Glomerular visceral epithelial cell (primary cell): ENCODE results near the gene ARHGAP24.

Experiments used
- DNase-seq: peaks from one replicate; pipeline ENCODE4 v3.0.0-alpha.2; 2016; ENCODE audit errors: extremely low spot score

ARHGAP24 gene

DNA sequence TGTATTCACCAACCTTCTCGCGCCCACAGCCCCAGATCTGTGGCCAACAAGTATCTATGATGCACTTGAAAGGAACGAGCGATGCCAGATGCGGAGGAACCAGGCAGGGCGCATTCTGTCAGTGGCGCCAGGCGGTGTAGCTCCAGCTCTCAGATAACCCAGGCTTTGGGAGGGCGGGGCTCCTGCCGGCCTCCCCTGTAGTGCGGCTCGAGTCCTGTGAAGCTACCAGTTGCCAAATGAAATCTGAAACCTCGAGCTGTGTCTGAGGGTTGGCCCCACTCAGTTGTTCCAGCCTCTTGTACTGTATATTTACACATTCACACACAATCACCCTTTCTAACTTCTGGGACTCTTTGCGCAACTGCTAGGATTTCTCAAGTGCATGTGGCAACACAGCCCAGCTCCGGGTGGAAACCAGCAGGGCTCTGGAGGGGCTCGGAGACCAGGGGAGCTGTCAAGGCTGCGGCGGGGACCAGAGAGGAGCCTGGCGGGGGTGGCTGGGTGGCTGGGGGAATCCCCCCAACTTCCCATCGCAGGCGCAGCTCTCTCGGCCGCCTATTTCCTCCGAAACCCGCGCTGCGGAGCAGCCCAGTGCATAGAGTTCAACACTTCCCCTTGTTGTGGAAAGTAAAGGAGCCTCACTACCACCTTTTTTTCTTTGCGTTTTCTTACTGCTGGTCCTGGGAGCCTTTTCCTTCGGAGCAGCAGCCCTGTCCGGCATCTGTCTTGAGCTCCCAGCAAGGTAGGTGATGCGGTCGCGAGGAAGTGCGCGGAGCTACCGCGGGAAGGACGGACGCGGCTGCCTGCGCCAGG lies at the start of gene ARHGAP24:
Gene ARHGAP24, plus strand, starts transcription at position 333 of the 813 bp plus-strand sequence.
- peak; percentile 70 for DNase-seq

DNA sequence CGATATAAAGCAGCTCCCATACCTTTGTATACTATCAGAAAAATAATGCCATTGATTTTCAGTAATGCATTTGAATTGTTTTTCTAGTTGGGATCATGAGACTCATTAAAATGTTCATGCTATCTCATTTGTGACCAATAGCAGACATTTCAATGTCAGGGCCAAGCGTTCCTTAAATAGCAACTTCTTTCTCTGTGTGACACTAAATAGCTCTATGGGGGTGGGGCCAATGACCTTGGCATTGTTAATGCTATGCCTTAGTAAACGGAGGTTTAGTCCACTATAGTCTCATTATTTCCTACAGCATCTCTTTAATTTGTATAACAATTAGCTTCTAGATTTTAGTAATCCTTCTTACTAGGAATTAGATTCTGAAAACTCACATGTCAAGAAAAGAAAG lies 48.6 kb upstream of the ARHGAP24 start:
- no peak for DNase-seq

DNA sequence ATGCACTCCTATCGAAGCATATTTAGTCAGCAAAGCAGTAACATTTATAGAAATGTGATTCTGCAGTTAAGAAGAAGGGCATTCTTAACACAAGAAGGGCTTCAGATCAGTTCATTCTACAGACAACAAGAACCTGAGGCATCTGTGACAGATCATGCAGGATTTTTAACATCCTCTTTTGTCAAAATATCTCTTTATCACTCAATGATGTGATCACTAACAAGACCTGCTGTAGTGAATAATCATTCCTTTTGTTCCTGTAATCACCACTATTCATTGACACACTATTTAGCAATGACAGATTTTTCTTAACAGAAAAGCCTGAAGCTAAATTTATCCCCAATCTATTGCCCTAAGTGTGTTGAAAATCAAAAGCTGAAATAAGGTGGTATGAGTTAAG lies 47.8 kb upstream of the ARHGAP24 start:
- no peak for DNase-seq

DNA sequence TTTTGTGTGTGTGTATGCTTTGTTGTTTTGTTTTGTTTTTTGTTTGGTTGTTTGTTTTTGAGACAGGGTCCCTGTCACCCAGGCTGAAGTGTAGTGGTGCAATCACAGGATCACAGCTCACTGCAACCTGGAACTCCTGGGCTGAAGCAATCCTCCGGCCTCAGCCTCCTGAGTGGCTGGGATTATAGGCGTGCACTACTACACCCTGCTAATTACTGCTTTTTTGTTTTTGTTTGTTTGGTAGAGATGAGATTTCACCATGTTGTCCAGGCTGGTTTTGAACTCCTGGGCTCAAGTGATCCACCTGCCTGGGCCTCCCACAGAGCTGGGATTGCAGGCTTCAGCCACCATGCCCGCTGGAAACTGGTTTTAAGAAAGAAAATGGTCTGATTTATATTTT lies 44.7 kb upstream of the ARHGAP24 start:
- DNase-seq = no peak

DNA sequence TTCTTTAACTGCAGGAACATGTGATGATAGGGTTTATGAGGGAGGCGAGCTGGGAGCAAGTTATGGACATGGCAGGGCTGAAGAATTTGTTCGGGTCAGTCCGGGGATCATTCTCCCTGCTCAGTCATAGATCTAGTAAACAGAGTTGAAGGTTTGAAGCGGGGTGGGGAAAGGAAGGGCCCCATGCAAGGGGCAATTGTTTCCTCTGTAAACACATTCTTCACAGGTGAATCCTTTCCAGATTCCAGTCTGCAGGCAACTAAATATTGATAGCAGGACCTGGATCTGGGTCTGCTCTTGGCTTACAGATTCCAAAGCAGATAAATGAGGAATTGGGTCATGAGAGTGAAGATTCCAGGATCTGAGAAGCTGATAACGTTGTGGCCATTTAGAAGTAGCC lies 44.3 kb upstream of the ARHGAP24 start:
- DNase-seq = no peak

DNA sequence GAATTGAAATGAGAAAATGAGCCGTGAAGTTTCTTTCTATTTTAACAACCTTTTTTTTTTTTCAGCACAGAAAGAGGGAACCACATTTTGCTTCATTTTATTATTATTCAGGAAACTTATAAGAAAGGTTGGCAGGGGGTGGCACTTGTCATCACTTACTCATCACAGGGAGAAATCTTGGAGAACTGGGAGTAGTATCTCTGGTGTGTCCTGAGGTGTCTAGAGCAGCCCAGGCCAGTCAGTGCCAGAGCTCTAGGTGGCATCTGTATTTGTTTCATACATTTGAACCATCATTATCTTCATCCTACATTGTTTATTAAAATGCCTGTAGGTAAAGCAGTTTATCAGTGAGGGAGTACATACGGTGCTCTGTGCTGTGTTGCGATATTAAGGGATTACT lies 43.8 kb upstream of the ARHGAP24 start:
- no peak for DNase-seq

DNA sequence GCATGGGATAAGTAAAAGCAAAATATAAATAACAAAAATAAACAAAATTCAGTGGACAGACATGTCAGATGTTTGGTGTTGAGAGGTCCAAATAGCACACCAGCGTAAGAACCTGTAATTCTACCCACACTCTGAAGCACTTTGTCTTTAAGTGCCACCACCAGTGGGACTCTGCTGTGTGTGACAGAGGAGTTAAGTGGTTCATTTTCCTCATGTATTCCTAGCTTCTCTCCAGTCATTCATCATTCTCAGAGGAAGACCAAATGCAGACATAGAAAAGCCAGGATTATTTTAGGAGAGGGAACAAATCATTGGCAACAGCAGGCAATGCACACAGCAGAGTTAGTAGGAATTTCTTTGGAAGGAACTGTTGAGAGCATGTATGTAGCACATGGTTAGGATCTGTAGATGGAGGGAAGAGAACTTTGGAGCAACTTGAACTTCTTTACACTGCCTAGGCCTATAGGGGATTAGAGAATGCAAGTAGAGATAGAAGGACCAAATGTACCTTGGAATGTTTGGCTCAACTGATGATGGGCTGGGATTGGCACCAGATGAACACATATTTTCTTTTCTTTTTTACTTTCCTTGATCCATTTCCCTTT lies 43.0 kb upstream of the ARHGAP24 start:
- no peak for DNase-seq

DNA sequence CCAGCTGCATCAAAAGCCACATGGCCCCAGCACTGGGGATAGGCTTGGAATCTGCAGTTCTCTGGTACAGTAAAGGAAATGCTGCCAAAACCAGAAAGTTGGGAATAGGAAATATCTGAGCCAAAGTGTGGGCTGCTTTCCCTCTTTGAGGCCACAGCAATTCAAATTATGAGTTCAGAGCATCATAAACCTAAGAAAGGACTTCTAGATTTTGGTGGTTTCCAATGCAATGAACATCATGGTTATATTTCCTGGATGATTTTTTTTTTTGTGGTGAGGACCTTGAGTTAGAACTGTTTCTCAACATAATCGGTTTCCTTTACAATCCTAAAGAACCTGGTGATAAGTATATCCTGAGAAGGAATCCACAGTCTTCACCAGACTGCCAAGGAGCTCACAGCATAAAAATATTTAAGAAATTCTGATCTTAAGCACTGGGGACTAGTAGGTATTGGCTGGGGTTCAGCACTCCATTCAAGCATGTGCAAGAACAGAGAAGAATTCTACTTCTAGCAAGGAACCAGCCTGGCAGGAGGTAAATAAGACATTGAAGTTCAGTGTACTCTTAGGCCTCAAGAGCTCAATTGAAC lies 29.8 kb upstream of the ARHGAP24 start:
- DNase-seq = no peak

DNA sequence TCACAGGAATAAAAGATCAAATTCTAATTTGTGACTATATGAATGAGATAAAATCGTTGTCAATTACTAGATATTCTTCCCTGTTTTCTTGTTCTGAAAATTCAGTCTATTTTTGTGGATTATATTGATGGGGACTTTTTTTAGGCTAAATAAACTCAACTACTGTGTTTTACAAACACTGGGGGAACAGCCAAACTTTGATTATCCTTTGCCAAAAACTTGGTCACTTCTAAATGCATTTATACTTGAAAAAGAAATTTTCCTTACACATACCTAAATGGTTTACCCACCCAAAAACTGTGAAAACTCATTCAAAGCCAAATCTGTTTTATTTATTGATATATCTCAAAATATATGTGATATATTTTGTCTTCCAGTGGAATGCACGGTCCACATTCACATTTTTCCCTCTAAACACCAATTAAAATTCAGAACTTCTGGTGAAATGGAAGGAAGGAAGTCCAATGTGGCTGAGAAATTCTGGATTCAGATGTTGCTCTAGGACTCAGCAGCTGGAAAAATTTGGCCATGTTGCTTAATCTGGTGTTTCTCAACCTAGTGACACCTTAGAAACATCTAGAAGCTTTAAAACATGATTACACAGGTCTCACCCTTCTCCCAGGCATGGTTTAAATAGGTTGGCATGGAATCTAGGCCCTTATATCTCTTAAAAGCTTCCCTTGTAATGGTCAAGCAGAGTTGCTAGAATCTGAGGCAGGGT lies 28.6 kb upstream of the ARHGAP24 start:
- no peak for DNase-seq

DNA sequence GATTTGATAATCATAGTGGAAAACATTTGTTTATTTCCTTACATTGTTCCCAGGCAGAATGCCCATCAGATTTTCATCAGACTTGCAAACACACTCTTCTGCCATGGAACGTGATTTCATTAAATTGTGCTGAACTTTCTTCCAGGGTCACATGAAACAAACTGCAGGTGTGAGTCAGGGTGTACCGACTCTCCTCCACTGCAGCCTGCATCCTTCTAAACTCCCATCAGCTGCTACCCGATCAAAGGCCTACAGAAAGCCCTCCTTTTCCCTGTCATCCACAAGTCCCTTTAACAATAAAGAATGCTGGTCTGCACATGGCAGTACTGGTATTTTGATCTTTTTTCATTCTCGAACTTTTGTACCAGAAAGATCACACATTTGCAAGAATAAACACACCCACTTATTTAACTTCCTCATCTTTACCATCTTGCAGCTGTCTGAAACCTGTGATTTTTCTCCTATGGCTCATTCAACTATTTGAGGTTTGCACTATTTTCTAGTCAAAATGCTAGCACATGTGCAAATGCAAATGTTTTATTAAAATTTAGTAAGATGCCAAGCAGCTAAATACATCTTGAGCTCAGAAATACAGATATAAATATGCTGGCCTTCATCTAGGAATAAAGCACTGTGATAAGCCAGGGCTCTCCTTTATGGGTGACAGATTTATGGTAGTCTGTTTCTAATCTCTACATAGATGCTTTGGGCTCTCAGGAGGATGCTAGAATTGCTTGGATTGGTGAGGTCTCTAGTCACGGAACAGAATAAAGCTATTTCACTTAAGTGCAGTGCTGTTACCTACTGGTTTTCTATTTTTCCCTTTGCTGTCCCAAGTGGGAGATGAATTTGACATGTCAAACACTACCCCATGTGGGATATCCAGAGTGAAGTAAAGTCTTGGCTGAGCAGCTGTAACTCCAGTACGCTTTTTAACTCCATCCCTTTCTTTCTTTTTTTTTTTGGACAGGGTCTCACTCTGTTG lies 25.8 kb upstream of the ARHGAP24 start:
- no peak for DNase-seq

DNA sequence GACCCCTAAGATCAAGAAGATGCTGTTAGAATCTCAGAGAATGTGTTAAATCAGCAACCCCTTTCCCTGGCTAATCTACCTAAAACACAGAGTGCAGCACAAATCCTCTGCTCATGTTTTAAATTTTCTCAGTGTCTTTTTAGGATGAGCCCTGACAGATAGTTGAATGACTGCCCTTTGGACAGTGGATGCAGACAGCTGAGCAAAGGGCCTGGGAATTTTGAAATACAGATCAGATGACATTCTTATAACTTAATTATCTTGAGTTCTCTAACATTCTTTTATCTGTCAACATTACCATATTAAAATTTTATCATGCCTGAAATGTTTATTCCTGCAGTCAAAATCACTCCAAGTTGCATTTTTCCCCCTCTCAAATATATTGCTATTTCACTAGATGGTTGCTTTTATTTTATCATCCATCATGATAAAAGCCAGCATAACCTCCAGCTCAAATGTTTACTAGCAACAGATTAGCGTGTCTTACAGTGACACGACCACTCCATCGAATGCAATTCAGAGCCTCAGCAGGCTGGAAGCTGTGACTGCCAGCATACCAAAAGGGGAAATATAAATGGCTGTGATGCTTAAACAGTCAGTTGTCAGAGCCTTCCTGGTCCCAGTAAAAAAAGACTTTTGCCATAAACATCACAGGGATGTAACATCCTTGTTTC lies 22.8 kb upstream of the ARHGAP24 start:
- no peak for DNase-seq

DNA sequence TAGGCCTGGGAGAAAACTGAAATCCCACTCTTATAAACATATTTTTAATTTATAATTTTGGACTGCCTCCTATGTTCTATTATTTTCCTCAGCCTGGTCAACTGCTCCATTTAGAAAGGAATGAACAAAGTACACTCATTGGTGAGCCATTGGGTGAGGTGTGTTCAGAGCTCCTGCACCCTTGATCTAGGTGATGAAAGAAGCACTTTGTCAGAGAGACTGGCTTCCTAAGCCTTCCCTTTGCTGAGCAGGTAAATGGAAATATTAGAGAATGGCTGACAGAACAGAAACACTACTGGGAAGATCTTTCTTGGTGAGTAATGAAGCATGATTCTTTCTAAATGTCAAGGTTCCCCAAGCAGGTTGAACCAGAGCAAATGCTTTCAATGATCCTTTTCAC lies 19.0 kb upstream of the ARHGAP24 start:
- no peak for DNase-seq

DNA sequence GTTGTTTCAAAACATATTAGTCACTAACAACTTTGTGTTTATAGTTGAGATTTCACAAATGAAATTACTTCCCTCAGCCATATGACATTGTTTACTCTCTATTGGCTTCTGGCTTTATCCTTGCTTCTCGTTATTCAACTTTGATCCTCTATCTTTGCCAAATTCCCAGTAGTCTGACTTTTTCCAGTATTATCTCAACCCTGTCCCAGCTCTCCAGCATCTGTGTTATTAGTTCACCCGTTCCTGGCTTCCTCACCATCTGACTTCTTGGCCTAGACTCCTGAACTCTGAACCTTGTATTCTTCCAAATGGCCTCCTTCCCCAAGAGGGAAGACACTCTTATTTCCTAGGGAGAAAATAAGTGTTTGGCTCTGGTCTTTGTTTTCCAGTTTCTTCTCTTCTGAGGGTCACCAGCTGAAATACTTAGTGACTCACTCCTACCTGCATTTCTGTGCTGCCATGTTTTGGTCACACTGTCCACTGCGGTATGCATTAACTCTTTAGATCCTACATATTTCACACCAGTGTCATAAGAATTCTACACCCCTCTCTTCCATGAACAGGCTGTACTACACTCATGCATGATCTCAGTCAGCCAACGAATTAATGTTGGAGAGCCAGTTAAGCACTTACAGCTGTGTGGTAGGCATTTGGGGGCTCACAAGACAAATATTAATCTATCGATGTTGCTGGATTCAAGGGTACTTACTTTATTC lies 17.0 kb upstream of the ARHGAP24 start:
- no peak for DNase-seq

DNA sequence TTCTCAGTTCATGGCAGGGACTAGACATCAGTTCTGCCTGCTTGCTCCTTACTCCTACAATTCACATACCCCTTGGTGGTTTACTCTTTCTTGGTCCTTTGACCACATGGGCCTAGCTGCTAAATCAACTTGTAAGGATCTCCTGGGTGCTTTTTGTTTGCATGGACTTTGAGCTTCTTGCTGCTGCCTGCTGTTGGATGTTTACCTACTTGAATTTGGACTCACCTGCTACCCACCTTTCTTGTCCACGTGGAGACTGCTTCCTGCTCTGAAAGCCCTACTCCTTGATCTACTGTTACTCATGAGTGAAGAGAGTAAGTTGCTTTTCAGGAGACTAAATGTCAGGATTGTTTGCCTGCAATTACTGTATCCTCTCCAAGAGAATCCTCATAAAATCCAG lies 15.2 kb upstream of the ARHGAP24 start:
- DNase-seq = no peak

DNA sequence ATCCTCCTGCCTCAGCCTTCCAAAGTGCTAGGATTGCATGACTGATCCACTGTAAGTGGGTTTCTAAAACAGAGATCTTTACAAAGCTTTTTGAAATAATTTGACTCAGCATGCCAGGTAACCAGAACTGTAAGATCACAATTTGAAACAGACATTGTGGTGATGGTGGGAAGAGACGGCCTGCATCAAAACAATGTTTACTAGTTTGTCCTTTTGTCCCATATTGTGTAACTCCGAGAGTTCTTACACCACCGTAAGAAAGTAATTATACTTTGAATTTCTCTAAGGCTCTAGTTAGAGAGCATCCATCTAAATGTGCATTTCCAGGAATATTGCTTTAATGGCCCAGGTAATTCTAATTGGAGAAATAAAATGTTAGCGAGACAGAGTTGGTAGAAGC lies 594 bp upstream of the ARHGAP24 start:
- DNase-seq = no peak

DNA sequence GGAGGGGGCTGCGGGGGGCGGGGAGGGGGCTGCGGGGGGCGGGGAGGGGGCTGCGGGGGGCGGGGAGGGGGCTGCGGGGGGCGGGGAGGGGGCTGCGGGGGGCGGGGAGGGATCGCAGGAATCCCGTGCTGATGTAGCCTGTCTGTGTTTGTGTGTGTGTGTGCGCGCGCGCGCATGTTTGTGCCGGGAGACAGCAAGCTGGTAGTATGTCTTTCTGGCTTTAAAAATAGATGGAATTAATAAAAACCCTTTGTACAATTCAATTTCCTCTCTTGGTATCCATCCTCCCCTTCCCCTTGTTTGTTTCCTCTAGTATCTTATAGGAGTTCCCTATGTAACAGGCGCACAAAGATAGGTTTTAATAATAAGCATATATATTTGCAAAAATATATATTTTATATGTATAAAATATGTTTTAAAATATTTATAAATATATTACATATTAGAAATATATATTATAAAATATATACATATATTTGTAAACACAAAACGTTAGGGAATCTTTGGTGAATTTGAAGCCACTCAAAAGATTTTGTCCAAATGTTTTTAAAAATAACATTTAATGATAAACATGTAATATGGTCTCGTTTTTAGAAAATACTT lies 782 bp downstream of the ARHGAP24 start:
- no peak for DNase-seq

DNA sequence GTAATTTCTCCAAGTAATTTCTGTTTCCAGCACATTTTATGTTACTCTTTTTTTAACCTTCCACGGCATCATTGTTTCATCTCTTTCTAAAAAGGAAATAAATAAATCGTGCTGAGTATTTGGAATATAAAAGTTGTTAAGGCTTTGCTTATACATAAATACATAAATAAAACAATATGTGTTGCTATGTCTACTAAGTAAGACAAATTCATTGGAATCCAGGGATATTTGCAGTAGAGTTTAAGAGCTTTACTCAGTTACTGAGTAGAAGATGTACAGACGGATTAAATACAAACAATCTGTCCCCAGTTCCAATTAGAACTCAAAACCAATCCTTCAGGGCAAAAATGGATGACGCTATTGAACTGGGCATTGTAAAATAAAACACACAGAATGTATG lies 1.4 kb downstream of the ARHGAP24 start:
- no peak for DNase-seq

DNA sequence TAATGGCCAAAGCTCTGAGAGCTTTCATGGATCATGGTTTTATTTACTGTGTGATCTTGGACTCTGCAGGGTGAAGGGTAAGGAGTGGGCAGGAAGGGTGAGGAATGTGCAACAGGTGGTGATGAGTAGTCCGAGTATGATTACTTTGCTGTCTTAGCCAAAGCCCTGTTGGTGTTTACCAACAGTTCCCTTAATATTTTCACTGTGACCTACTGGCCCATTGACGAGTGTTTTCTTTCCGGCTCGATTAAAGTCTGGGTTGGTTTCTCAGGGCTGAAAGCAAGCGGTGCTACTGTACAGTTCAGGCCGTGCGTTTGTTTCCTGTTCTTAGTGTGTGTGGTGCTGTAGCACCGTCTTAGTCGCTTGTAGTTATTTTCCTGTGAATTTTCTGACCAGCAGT lies 2.6 kb downstream of the ARHGAP24 start:
- no peak for DNase-seq

DNA sequence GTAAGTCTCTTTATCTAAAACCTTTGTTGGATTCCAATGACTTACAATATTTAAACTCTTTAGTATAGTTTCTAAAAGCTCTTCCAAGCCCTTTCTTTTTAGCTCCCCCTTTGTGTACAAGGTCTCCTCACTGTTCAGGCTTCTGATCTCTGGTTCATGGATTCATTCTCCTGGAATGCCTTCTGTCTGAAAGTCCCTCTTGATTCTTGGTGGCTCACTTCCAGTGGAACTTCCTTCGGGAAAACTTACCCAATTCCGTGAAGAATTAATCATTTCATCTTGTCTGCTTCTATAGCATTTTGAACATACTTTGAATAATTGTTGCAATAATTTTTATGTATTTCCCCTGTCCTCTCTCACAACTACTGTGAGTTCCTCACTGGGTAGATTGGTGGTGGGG lies 3.6 kb downstream of the ARHGAP24 start:
- DNase-seq = no peak
